ENCODE data around the gene SEL1L2. TPM values are rescaled to one million over a fixed set of nuclear protein-coding genes. Genes with fewer than 3 reads are reported as not detected.
"Not testable (repeated sequence)": the region's sequence is repeated elsewhere in the genome, so short reads cannot be mapped to it uniquely, and the experiment has no call there.

The SEL1L2 gene
- total RNA-seq, 1 donor from 2014 or later: not detected

DNA sequence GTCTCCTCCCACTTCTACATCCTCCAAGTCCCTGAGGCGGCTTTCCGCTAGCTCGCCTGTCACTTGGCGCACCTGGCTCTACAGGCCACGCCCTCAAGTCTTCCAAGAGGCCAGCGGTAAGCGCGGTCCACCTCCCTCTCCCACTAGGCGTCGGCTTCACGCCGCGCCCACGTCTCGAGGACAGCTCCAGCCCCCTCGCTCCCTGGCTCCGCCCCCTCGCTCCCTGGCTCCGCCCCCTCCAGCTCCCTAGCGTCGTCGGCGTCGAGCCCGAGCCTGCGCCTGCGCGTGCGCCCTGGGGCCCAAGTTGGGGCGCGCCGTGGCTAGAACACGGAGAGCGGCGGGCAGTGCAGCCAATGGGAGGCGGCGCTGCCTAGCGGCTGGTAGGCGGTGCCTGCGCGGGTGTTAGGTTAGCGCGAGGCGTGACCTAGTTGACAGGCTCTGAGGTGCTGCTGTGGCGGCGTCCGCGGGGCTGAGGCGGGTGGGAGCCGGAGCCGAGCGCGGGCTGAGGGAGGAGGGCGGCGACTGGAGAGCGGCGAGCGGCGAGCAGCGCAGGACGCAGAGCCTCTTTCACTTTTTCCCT, 4.8 kb upstream of the SEL1L2 start, which contains the start of gene MACROD2:
Gene MACROD2, plus strand, starts transcription at position 431 of the 580 bp plus-strand sequence.
- Mint-ChIP-seq H3K4me3 (ENCODE audit: unreplicated experiment) (peak within 1 kb of the TSS; percentile 99), H3K36me3 (ENCODE audit: low read depth, unreplicated experiment) (peaks cover 5% of the 10 kb centered on the region), H3K27me3 (ENCODE audit: unreplicated experiment) (peaks cover 8% of the 10 kb centered on the region), H3K4me1 (ENCODE audit: unreplicated experiment) (peaks cover 9% of the 10 kb centered on the region), H3K27ac (ENCODE audit: unreplicated experiment) (no peak within 1 kb of the TSS), H3K9me3 (ENCODE audit: unreplicated experiment) (no peaks in the 10 kb centered on the region)
- DNase-seq (ENCODE audit: low spot score): peak; percentile 99
- TF ChIP-seq, protein P1, sequence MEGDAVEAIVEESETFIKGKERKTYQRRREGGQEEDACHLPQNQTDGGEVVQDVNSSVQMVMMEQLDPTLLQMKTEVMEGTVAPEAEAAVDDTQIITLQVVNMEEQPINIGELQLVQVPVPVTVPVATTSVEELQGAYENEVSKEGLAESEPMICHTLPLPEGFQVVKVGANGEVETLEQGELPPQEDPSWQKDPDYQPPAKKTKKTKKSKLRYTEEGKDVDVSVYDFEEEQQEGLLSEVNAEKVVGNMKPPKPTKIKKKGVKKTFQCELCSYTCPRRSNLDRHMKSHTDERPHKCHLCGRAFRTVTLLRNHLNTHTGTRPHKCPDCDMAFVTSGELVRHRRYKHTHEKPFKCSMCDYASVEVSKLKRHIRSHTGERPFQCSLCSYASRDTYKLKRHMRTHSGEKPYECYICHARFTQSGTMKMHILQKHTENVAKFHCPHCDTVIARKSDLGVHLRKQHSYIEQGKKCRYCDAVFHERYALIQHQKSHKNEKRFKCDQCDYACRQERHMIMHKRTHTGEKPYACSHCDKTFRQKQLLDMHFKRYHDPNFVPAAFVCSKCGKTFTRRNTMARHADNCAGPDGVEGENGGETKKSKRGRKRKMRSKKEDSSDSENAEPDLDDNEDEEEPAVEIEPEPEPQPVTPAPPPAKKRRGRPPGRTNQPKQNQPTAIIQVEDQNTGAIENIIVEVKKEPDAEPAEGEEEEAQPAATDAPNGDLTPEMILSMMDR (IDR thresholded peaks at IDR 0.05; ENCODE audit: unreplicated experiment): no peak

DNA sequence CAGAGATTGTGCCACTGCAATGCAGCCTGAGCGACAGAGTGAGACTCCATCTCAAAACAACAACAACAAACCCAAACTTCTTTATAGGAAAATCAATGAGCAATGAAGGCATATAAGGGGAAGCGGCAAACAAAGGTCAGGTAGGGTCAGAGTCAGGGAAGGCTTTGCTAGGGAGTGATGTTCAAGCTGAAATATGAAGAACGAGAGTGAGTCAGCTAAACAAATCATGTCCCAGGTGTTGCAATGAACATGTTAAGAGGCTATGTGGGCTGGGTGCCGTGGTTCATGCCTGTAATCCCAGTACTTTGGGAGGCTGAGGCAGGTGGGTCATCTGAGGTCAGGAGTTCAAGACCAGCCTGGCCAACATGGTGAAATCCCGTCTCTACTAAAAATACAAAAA, 1.5 kb upstream of the SEL1L2 start:
- H3K27ac Mint-ChIP-seq (ENCODE audit: unreplicated experiment); H3K9me3 Mint-ChIP-seq (ENCODE audit: unreplicated experiment); H3K36me3 Mint-ChIP-seq (ENCODE audit: low read depth, unreplicated experiment); H3K4me1 Mint-ChIP-seq (ENCODE audit: unreplicated experiment); DNase-seq (ENCODE audit: low spot score); H3K4me3 Mint-ChIP-seq (ENCODE audit: unreplicated experiment); H3K27me3 Mint-ChIP-seq (ENCODE audit: unreplicated experiment): not testable (repeated sequence)

DNA sequence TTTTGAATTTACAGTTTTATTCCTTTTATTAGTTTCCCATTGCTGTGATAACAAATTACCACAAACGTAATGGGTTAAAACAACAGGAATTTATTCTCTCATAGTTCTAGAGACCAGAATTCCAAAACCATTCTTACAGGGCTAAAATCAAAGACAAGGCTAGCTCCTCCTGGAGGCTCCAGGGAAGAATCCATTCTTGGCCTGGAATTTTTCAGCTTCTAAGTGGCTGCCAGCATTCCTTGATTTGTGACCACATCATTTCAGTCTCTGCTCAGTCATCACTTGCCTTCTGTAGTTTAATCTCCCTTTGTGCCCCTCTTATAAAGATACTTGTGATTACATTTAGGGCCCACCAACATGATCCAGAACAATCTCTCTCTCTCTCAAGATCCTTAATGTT, 897 bp upstream of the SEL1L2 start:
- DNase-seq (ENCODE audit: low spot score): no peak
- peaks cover 2% of the 10 kb centered on the region for H3K36me3 Mint-ChIP-seq (ENCODE audit: low read depth, unreplicated experiment)
- H3K4me3 Mint-ChIP-seq (ENCODE audit: unreplicated experiment): no peak overlapping the region
- H3K27ac Mint-ChIP-seq (ENCODE audit: unreplicated experiment): no peak overlapping the region
- TF ChIP-seq, protein P1 (IDR thresholded peaks at IDR 0.05; ENCODE audit: unreplicated experiment): no peak
- peaks cover 6% of the 10 kb centered on the region for H3K27me3 Mint-ChIP-seq (ENCODE audit: unreplicated experiment)
- H3K4me1 Mint-ChIP-seq (ENCODE audit: unreplicated experiment): peaks cover 6% of the 10 kb centered on the region
- H3K9me3 Mint-ChIP-seq (ENCODE audit: unreplicated experiment): no peaks in the 10 kb centered on the region

DNA sequence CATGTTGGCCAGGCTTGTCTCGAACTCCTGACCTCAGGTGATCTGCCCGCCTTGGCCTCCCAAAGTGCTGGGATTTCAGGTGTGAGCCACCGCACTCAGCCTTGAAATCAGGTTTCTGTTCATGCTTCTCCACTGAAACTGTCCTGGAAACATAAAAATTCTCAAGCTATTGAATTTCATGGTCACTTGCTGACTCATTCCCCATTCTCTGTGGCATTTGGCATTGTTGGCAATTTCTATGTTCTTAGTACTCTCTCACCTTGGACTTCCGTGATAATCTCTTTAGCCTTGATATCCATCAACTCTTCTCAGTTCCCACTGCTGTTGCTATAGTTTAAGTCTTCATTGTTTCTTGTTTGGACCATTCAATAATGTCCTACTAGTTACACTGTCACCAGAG, 6.2 kb downstream of the SEL1L2 start:
- H3K36me3 Mint-ChIP-seq (ENCODE audit: low read depth, unreplicated experiment): no peaks in the 10 kb centered on the region
- TF ChIP-seq, protein P1 (IDR thresholded peaks at IDR 0.05; ENCODE audit: unreplicated experiment): no peak
- no peaks in the 10 kb centered on the region for H3K9me3 Mint-ChIP-seq (ENCODE audit: unreplicated experiment)
- no peak overlapping the region for H3K27ac Mint-ChIP-seq (ENCODE audit: unreplicated experiment)
- DNase-seq (ENCODE audit: low spot score): no peak
- H3K4me3 Mint-ChIP-seq (ENCODE audit: unreplicated experiment): no peak overlapping the region
- H3K27me3 Mint-ChIP-seq (ENCODE audit: unreplicated experiment): no peaks in the 10 kb centered on the region
- H3K4me1 Mint-ChIP-seq (ENCODE audit: unreplicated experiment): no peaks in the 10 kb centered on the region

DNA sequence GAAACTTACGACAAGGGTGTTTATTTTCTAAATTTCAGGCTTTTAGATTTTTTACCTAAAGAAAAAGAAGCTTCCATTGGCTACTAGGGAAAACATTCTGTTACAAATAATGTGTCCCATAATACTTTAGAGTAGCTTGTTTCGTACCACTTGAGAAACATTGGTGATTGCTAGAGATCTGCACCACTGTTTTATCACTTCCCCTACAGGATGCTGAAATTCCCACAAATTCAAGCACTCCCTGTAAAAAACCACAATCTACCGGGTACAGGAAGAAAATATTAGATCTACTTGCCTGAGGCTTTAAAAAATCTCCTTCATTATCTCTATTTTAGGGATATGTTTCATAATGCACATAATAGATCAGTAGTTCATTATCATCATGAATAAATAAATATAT, 29.9 kb downstream of the SEL1L2 start:
- H3K27me3 Mint-ChIP-seq (ENCODE audit: unreplicated experiment): no peaks in the 10 kb centered on the region
- no peaks in the 10 kb centered on the region for H3K4me1 Mint-ChIP-seq (ENCODE audit: unreplicated experiment)
- TF ChIP-seq, protein P1 (IDR thresholded peaks at IDR 0.05; ENCODE audit: unreplicated experiment): no peak
- no peak for DNase-seq (ENCODE audit: low spot score)
- no peak overlapping the region for H3K27ac Mint-ChIP-seq (ENCODE audit: unreplicated experiment)
- no peaks in the 10 kb centered on the region for H3K36me3 Mint-ChIP-seq (ENCODE audit: low read depth, unreplicated experiment)
- no peaks in the 10 kb centered on the region for H3K9me3 Mint-ChIP-seq (ENCODE audit: unreplicated experiment)
- no peak overlapping the region for H3K4me3 Mint-ChIP-seq (ENCODE audit: unreplicated experiment)
